HG03439 (cell line): ENCODE data around the gene FRYL.
"Not testable (repeated sequence)": the region's sequence is repeated elsewhere in the genome, so short reads cannot be mapped to it uniquely, and the experiment has no call there.

Experiments used
- ATAC-seq: cut with Tn5 transposase; IDR thresholded peaks from one replicate; pipeline ENCODE4 v1.9.1; 2021; ENCODE audit warnings: mild to moderate bottlenecking, moderate library complexity; ENCODE audit not compliant: unreplicated experiment

FRYL gene

DNA sequence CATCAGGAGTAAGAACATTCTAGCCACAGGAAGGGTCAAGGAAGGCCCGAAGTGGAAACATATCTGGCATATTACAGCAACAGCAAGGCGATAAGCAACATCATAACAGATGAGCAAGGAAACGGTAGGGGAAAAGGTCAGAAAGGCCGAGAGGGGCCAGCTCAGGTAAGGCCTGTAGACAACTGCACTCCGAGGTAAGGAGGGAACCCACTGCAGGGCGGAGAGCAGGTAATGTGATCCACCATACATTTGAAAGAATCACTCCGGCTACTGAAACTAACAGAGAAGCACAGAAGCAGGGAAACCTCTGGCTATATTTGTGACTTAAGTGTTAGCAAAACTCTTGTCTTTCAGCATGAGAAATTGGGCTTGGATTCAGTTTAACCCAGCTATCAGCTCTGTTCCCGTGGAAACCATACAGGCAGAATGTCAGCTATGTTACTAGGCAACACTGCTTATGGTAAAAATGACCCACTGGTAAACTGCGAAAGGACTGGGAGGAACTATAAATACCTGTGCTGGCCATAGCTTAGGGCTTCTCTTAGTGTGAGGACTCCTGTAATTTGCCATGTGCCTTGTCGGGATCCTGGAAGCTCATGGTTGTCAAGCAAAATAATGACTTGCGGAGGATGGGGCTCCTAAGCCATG, 31.0 kb downstream of the FRYL start:
- ATAC-seq = no peak

GRCh38 chr4:48746608-48747362, 33.3 kb downstream of the FRYL start:
- ATAC-seq = no peak

DNA sequence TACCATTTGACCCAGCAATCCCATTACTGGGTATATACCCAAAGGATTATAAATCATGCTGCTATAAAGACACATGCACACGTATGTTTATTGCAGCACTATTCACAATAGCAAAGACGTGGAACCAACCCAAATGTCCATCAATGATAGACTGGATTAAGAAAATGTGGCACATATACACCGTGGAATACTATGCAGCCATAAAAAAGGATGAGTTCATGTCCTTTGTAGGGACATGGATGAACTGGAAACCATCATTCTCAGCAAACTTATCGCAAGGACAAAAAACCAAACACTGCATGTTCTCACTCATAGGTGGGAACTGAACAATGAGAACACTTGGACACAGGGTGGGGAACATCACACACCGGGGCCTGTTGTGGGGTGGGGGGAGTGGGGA, 34.9 kb downstream of the FRYL start:
- not testable (repeated sequence) for ATAC-seq

DNA sequence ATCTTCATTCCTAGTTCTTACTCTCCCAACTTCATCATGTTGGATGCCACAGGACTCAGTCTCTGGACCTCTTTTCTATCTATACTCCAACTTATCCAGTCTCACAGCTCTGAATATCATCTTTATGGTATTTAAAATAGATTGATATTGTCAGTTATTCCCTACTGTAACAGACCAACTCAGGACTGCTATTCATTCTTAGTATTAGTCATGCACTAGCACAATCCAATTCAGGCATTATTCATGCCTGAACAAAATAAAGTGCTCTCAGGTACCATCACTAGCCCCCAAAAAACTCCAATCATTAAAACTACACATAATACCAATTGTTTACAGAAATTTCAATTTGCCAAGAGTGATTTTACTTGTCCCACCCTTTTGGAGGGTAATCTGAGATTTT, 37.7 kb downstream of the FRYL start:
- ATAC-seq = no peak

- no peak for ATAC-seq
Observed at GRCh38 chr4:48739560-48740019, 40.5 kb downstream of the FRYL start.

- ATAC-seq = no peak
Observed at GRCh38 chr4:48738856-48739255, 41.2 kb downstream of the FRYL start.

DNA sequence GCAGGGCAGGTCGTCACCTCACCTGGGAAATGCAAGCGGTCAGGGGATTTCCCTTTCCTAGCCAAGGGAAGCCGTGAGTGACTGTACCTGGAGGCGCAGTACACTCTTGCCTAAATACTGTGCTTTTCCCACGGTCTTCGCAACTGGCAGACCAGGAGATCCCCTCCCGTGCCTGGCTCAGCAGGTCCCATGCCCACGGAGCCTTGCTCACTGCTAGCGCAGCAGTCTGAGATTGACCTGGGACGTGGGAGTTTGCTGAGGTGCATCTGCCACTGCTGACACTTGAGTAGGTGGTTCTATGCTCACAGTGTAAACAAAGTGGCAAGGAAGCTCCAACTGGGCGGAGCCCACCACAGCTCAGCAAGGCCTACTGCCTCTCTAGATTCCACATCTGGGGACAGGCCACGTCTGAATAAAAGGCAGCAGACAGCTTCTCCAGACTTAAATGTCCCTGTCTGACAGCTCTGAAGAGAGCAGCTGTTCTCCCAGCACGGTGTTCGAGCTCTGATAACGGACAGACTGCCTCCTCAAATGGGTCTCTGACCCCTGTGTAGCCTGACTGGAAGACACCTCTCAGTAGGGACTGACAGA, 51.1 kb downstream of the FRYL start:
- not testable (repeated sequence) for ATAC-seq

- no peak for ATAC-seq
Observed at GRCh38 chr4:48727666-48728459, 52.2 kb downstream of the FRYL start.

GRCh38 chr4:48725414-48725813, 54.7 kb downstream of the FRYL start:
- ATAC-seq = no peak

DNA sequence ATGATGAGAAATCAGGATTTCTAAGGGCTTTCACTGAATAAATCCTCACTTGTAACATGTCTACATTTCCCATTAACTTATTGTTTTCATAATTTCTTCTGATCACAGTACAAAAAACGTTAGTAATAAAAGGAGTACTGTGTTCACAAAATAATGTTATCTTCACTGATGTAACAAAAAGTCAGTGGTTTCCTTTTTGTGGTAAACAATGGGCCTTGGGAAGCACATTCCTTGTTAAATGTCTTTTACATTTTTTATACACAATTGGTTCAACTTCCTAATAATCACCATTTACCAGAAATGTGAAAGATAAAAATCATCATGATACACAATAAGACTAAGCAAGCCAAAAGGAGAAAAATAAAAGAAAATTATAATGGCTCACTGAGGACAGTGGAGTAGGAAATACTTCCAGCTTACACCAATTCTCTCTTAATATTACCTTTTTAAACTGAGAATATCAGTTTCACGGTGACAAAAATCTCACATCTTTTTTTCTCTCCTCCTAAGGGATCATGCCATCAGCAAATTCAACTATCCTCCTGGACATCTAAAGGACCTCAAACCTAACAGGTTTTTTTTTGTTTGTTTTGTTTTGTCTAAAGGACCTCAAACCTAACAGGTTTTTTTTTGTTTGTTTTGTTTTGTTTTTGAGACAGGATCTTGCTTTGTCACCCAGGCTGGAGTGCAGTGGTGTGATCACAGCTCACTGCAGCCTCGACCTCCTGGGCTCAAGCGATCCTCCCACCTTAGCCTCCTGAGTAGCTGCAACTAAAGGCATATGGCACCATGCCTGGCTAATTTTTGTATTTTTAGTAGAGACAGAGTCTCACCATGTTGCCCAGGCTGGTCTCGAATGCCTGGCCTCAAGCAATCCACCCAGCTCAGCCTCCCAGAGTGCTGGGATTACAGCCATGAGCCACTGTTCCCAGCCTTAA, 57.3 kb downstream of the FRYL start:
- ATAC-seq = no peak

GRCh38 chr4:48720459-48720858, 59.6 kb downstream of the FRYL start:
- ATAC-seq = no peak

DNA sequence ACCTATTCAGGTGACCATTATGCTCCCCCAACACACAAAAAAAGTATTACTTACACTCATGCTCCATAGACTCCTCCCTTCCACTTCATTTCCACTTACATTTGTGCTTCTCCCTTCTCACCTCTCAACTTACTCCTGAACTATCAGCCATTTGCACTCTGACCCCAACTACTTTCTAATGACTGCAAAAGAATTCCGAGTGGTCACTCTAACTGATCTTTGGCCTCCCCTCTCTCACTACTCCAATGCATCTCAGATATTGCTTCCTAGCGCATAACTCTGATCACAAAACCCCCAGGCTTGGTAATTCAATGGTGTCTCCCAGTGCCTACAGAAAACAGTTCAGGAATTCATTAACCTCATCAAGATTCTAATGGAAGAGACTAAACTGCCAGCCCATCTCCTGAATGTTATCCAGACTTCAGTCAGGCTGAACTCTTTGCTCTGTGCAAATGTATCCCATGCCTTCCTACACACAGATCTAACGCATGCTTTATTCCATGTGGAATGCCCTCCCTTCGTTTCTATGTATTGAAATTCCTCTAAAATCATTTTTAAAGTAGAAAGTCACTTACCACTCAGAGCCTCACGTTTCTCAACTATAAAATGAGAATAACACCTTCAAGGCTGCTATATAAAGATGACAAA, 61.1 kb downstream of the FRYL start:
- ATAC-seq = no peak

GRCh38 chr4:48716285-48716684, 63.8 kb downstream of the FRYL start:
- ATAC-seq = not testable (repeated sequence)

DNA sequence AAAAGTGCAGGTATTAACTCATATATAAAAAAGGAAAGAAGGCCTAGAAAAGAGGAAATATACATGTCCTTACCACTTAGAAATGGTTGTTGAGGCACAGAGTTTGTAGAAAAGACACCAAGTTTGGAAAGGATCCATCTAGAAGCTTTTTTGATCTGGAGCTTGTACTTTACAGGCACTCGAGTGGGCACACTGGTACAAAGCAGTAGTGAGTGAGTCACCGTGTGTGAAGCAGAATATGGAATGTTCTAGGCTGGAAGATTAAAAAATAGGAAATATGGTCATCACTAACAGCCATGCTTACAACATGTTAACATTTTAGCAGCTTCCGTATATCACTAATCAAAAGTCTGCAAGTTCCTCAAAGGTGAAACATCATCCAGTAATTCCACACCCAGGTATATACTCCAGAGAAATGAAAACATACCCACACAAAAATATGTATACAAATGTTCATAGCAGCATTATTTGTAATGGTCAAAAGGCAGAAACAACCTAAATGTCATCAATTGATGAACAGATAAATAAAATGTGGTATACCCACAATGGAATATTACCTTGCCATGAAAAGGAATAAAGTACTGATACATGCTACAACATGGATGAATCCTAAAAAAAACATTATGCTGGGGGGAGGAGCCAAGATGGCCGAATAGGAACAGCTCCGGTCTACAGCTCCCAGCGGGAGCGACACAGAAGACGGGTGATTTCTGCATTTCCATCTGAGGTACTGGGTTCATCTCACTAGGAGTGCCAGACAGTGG, 69.5 kb downstream of the FRYL start:
- ATAC-seq = no peak

- no peak for ATAC-seq
Observed at GRCh38 chr4:48709901-48710300, 70.2 kb downstream of the FRYL start.

DNA sequence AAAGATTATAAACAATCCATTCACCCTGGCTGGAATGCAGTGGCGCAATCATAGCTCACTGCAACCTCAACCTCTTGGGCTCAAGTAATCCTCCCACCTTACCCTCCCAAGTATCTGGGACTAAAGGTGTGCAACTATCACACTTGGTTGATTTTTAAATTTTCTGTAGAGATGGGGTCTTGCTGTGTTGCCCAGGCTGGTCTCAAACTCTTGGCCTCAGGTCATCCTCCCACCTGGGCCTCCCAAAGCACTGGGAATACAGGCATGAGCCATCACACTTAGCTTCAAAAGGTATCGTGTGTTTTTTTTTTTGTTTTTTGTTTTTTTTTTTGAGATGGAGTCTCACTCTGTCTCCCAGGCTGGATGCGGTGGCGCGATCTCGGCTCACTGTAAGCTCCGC, 71.5 kb downstream of the FRYL start:
- ATAC-seq = no peak

DNA sequence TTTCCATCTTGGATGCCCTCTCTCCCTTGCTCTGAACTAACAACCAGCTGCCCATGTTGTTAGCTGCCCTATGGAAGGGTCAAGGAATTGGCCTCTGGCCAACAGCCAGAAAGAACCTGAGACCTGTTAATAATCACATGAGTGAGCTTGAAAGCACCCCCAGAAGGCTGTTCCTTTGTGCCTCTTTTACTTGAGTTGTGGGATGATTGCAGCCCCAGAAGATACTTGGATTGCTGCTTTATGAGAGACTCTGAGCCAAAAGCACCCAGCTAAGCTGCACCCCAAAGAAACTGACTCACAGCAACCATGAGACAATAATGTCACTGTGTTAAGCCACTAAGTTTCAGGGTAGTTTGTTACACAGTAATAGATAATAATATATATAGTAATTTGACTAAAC, 73.3 kb downstream of the FRYL start:
- no peak for ATAC-seq

DNA sequence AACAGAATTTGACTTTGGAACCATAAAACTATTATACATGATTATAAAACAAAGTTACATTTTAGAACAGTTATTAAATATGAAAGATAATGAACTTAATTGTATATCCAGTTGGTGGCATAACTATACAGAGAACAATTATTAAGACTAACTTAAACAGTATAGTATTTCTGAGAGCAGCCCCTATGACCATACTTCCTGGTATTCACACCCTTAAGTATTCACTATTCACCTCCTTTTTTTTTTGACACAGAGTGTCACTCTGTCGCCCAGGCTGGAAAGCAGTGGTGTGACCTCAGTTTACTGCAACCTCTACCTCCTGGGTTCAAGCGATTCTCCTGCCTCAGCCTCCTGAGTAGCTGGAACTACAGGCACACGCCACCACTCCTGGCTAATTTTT, 74.5 kb downstream of the FRYL start:
- no peak for ATAC-seq
